GM12891 (cell line): Measurements from ENCODE around the gene DYNLRB1.

Experiments used
- POLR2A ChIP-seq: IDR thresholded peaks from 2 replicates; pipeline ENCODE4 v1.6.1; 2011; ENCODE audit warnings: low read depth, low read length, control low read depth
- POLR2AphosphoS5 ChIP-seq: IDR thresholded peaks from 2 replicates; pipeline ENCODE4 v1.6.1; 2011; ENCODE audit warnings: low read depth, low read length, control low read depth
- SPI1 ChIP-seq: IDR thresholded peaks from 2 replicates; pipeline ENCODE4 v1.6.1; 2011; ENCODE audit warnings: low read depth, low read length, control low read depth

DNA sequence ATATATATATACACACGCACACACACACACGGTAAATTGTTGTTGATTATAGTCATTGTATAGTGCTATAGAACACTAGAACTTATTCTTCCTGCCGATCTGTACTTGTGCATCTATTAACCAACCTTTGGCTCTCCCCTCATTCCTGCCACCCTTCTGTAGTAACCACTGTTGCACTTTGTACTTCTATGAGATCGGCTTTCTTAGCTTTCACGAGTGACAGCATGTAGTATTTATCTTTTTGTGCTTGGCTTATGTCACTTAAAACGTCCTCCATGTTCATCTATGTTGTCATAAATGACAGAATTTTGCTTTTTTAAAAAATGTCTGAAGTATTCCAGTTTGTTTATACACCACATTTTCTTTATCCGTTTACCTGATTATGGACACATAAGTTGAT lies 20.9 kb upstream of the DYNLRB1 start:
- TF ChIP-seq POLR2AphosphoS5 (no peak), POLR2A (no peak), SPI1 (no peak)
